AG10803 (cell line): Measurements from ENCODE around the gene OR10S1.

Experiments
- DNase-seq: peaks from one replicate; pipeline ENCODE4 v3.0.0; 2010; ENCODE audit warnings: low read depth
- H3K4me3 ChIP-seq: 2 replicates; pipeline ENCODE4 v1.5.1; 2011; ENCODE audit warnings: mild to moderate bottlenecking, low read length, control low read depth
- CTCF ChIP-seq: conservative IDR thresholded peaks from 2 replicates; pipeline ENCODE4 v1.5.1; 2011; ENCODE audit warnings: mild to moderate bottlenecking, low read length, control low read depth, inconsistent platforms

OR10S1 gene

DNA sequence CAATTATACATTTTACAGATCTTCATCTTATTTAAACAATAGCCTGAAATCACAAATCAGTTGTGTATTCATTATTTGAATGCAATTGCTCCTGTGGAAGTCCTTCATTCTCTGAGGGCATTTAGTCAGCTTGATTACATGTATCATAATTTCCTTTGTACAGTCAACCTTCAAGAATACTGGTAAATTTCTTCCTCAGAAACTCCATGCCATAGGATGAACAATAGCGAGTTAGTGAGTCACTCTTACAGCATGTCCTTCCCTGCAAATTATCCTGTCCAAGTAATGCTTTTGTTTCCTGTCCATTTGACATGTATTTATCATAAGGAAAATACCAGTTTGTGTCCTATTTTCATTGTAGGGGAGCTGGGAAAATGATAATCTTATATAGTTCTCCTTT is 3.8 kb downstream of the OR10S1 start:
- TF ChIP-seq CTCF = no peak
- H3K4me3 ChIP-seq = no peak overlapping the region
- peak; percentile 57 for DNase-seq

- H3K4me3 ChIP-seq = no peak overlapping the region
- no peak for TF ChIP-seq CTCF
- DNase-seq = no peak
Measured at GRCh38 chr11:123956752-123957151, 20.8 kb downstream of the OR10S1 start.

GRCh38 chr11:123945132-123945531 is 32.4 kb downstream of the OR10S1 start:
- H3K4me3 ChIP-seq = no peak overlapping the region
- no peak for DNase-seq
- no peak for TF ChIP-seq CTCF

DNA sequence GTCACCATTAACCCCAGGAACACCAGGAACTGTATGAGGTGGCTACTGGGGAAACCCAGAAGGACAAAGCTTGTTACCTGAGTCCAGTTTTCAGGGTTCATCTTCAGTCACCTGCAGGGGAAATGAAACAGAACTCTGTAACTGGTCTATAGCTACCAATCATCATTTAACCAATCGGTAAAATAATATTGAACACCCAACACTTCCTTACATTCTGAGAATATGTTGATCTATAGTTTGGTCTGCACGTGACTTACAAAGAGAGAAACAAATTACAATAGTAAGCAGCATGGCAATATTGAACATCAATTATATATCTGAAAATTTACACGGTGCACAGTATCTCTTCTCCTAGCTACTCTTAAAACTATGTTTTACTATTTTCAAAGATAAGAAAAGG is 33.8 kb downstream of the OR10S1 start, which contains the start of gene OR6T1:
TSS of gene OR6T1 (minus strand) at position 101 of the 400 bp plus-strand sequence. CDS start at position 101, 0 bp downstream.
- no peak within 1 kb of the TSS for H3K4me3 ChIP-seq
- no peak for TF ChIP-seq CTCF
- DNase-seq = no peak

DNA sequence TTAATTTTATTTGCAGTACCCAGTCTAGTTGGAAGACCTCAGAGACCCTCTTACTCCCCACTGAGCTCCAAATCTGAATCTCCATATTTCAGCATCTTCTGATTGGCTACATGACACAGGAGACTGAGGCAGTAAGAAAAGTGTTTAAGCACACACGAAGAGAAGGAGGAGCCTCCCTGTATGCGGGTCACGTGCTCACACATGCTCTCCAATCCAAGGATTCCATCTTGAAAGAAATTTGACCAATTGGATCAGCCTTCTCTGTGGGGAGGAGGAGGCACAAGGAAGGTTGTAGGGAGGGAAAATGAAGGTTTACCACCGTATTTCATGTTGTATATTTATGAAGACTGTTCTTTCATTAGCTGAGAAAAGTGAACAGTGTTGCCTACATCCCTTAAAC is 35.2 kb downstream of the OR10S1 start:
- no peak for TF ChIP-seq CTCF
- H3K4me3 ChIP-seq = no peak overlapping the region
- DNase-seq = no peak

- TF ChIP-seq CTCF = no peak
- H3K4me3 ChIP-seq = no peak within 1 kb of the TSS
- DNase-seq = no peak
Measured at GRCh38 chr11:123939317-123939716, 38.3 kb downstream of the OR10S1 start, which contains the start of gene OR4D5. Gene OR4D5 (plus strand): TSS chr11:123939617. CDS start chr11:123939617, 0 bp downstream.
